ENCODE results near the gene CIB2.

Gene CIB2

GRCh38 chr15:78149068-78149804, 18.0 kb upstream of the CIB2 start, which contains the start of gene IDH3A:
TSS of gene IDH3A (plus strand) at chr15:78149362. CDS start at chr15:78149404, 42 bp downstream.
- DNase-seq (ENCODE audit: low spot score): peak; percentile 92

- DNase-seq (ENCODE audit: low spot score): no peak
These were observed 17.3 kb upstream of the CIB2 start for GRCh38 chr15:78148392-78149067.

GRCh38 chr15:78147566-78147965, 16.3 kb upstream of the CIB2 start:
- no peak for DNase-seq (ENCODE audit: low spot score)

GRCh38 chr15:78146425-78147154, 15.3 kb upstream of the CIB2 start:
- no peak for DNase-seq (ENCODE audit: low spot score)

- no peak for DNase-seq (ENCODE audit: low spot score)
These were observed 11.1 kb upstream of the CIB2 start for GRCh38 chr15:78142332-78142731.

GRCh38 chr15:78140292-78140691, 9.0 kb upstream of the CIB2 start:
- peak; percentile 37 for DNase-seq (ENCODE audit: low spot score)

GRCh38 chr15:78139578-78139977, 8.3 kb upstream of the CIB2 start:
- no peak for DNase-seq (ENCODE audit: low spot score)

- DNase-seq (ENCODE audit: low spot score): no peak
These were observed 2.6 kb upstream of the CIB2 start for GRCh38 chr15:78133801-78134200.

GRCh38 chr15:78130466-78131294, 565 bp downstream of the CIB2 start:
- no peak for DNase-seq (ENCODE audit: low spot score)

GRCh38 chr15:78129751-78130287, 1.4 kb downstream of the CIB2 start:
- no peak for DNase-seq (ENCODE audit: low spot score)

- DNase-seq (ENCODE audit: low spot score): no peak
These were observed 2.0 kb downstream of the CIB2 start for GRCh38 chr15:78129077-78129750.

- DNase-seq (ENCODE audit: low spot score): no peak
These were observed 3.4 kb downstream of the CIB2 start for GRCh38 chr15:78127882-78128281.

- no peak for DNase-seq (ENCODE audit: low spot score)
These were observed 6.0 kb downstream of the CIB2 start for GRCh38 chr15:78125267-78125666.

GRCh38 chr15:78120523-78120922, 10.7 kb downstream of the CIB2 start:
- no peak for DNase-seq (ENCODE audit: low spot score)

GRCh38 chr15:78112551-78112950, 18.7 kb downstream of the CIB2 start:
- DNase-seq (ENCODE audit: low spot score): no peak

- no peak for DNase-seq (ENCODE audit: low spot score)
These were observed 19.5 kb downstream of the CIB2 start for GRCh38 chr15:78111788-78112187.

GRCh38 chr15:78110916-78111475, 20.2 kb downstream of the CIB2 start:
- DNase-seq (ENCODE audit: low spot score): no peak

- DNase-seq (ENCODE audit: low spot score): no peak
These were observed 21.1 kb downstream of the CIB2 start for GRCh38 chr15:78110096-78110495.

- no peak for DNase-seq (ENCODE audit: low spot score)
These were observed 22.1 kb downstream of the CIB2 start for GRCh38 chr15:78109156-78109555.
